Spleen (tissue), 7 donors: Measurements from ENCODE around the gene FGD5.

Experiments
- POLR2AphosphoS5 ChIP-seq, 3 donors: sonication (generic); formaldehyde crosslinking; IDR thresholded peaks; one replicate each; pipeline ENCODE4 v1.5.1; 2017; ENCODE audit warnings: antibody characterized with exemption in 3 of 3
- TF ChIP-seq, protein P1 (sequence below), 11 experiments: fragments of 200-600 bp in 7 of 11; fragments of 450-650 bp in 4 of 11; sonication (generic) in 4 of 11; IDR thresholded peaks in 8 of 11; conservative IDR thresholded peaks in 3 of 11; 1 replicate in 7 of 11; 2 replicates in 4 of 11; pipeline versions ENCODE4 v1.4.0 to v1.8.0; 2016 to 2021; ENCODE audit warnings: antibody characterized with exemption in 11 of 11, inconsistent platforms in 4 of 11, mild to moderate bottlenecking in 1 of 11
- donor health status: DM: no; HTN: no; CAD: no; lungs with moderate emphysema.
- donor health status: DM: no; HTN: no; CAD: no.
- donor health status: DM: no; HTN: no; CAD: no.

- TF ChIP-seq, protein P1, sequence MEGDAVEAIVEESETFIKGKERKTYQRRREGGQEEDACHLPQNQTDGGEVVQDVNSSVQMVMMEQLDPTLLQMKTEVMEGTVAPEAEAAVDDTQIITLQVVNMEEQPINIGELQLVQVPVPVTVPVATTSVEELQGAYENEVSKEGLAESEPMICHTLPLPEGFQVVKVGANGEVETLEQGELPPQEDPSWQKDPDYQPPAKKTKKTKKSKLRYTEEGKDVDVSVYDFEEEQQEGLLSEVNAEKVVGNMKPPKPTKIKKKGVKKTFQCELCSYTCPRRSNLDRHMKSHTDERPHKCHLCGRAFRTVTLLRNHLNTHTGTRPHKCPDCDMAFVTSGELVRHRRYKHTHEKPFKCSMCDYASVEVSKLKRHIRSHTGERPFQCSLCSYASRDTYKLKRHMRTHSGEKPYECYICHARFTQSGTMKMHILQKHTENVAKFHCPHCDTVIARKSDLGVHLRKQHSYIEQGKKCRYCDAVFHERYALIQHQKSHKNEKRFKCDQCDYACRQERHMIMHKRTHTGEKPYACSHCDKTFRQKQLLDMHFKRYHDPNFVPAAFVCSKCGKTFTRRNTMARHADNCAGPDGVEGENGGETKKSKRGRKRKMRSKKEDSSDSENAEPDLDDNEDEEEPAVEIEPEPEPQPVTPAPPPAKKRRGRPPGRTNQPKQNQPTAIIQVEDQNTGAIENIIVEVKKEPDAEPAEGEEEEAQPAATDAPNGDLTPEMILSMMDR (IDR thresholded peaks at IDR 0.05 in 8 of 11, conservative IDR thresholded peaks at IDR 0.05 in 3 of 11) = no peak
- no peak for TF ChIP-seq POLR2AphosphoS5 (IDR thresholded peaks at IDR 0.05)
Measured at GRCh38 chr3:14852058-14852594, 33.4 kb downstream of the FGD5 start.
